Mucosa of descending colon (tissue), 3 donors: ENCODE data around the gene ENOX2. TPM values are rescaled to one million over a fixed set of nuclear protein-coding genes. Genes with fewer than 3 reads are reported as not detected.

Experiments used
- ATAC-seq: fragments of 200-7000 bp; cut with Tn5 transposase; one replicate; pipeline ENCODE4 v1.9.1; 2020; ENCODE audit warnings: mild to moderate bottlenecking, moderate library complexity
- DNase-seq, 3 donors: peaks; one replicate each; pipeline ENCODE4 v3.0.0-alpha.2; 2020
- H3K36me3 ChIP-seq: fragments of 200-600 bp; one replicate; pipeline ENCODE4 v1.8.0; 2021; ENCODE audit warnings: low read depth, mild to moderate bottlenecking
- H3K4me1 ChIP-seq: fragments of 200-600 bp; one replicate; pipeline ENCODE4 v1.8.0; 2021; ENCODE audit warnings: low read depth, mild to moderate bottlenecking
- H3K4me3 ChIP-seq: fragments of 200-600 bp; one replicate; pipeline ENCODE4 v1.8.0; 2021; ENCODE audit warnings: mild to moderate bottlenecking
- H3K9me3 ChIP-seq: fragments of 200-600 bp; one replicate; pipeline ENCODE4 v1.8.0; 2021; ENCODE audit warnings: mild to moderate bottlenecking
- intact Hi-C, 2 donors: fragments of 100-400 bp; cut with DNase I in 1 of 2; cut with micrococcal nuclease in 1 of 2; formaldehyde crosslinking; loops; one replicate each; pipeline versions ENCODE4 v1.11.0 to v1.11.1; 2022; cut with DNase I, micrococcal nuclease
- total RNA-seq, 3 donors: library from RNA; stranded (reverse); fragmentation: NEBNext Ultra II Directional in 2 of 3; extraction: Animal tissue kit (Norgen Biotek cat#: 25700) in 2 of 3; gene quantifications; one replicate each; pipeline versions ENCODE4 v1.2.1 to v1.2.4, GENCODE V29; 2021 to 2023
- TF ChIP-seq, protein P1 (sequence below): fragments of 200-600 bp; IDR thresholded peaks from one replicate; pipeline ENCODE4 v1.8.0; 2022; ENCODE audit warnings: antibody characterized with exemption, mild to moderate bottlenecking
- donor health status: DM: no; HTN: no; CAD: no; lungs with moderate emphysema.
- donor health status: DM: no; HTN: no; CAD: no.
- donor health status: DM: no; HTN: yes; CAD: no.

The ENOX2 gene
- total RNA-seq, 3 donors from 2014 or later, result 8.2 to 19.9 (median 11.5) TPM

DNA sequence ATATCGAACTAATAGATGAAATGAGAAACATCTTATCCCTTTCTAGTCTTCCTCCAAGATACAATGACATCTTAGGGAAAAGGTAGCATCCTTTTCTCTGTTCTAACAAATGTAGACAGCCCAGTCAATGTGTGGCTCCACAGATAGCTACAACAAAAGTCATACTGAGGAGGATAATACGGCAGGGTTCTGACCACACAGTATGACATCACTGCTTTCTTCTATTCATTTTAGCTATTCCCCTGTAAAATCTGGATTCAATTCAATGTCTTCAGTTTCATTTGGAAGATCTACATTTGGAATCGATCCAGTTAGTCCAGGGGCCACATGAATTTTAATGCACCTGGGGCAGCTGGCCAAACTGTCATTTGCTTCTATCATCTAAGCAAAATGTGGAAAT, 51.4 kb downstream of the ENOX2 start:
- no peak for ATAC-seq
- intact Hi-C loops, result no loop called here

GRCh38 chrX:130848763-130849162, 54.2 kb downstream of the ENOX2 start:
- Histone ChIP-seq H3K4me1 (no peaks in the 10 kb centered on the region), H3K36me3 (no peaks in the 10 kb centered on the region), H3K4me3 (no peak overlapping the region), H3K9me3 (no peaks in the 10 kb centered on the region)
- no peak for ATAC-seq
- intact Hi-C loops, result no loop called here
- DNase-seq, result no peak
- TF ChIP-seq, protein P1, sequence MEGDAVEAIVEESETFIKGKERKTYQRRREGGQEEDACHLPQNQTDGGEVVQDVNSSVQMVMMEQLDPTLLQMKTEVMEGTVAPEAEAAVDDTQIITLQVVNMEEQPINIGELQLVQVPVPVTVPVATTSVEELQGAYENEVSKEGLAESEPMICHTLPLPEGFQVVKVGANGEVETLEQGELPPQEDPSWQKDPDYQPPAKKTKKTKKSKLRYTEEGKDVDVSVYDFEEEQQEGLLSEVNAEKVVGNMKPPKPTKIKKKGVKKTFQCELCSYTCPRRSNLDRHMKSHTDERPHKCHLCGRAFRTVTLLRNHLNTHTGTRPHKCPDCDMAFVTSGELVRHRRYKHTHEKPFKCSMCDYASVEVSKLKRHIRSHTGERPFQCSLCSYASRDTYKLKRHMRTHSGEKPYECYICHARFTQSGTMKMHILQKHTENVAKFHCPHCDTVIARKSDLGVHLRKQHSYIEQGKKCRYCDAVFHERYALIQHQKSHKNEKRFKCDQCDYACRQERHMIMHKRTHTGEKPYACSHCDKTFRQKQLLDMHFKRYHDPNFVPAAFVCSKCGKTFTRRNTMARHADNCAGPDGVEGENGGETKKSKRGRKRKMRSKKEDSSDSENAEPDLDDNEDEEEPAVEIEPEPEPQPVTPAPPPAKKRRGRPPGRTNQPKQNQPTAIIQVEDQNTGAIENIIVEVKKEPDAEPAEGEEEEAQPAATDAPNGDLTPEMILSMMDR, result no peak

More for the DNA sequence above, 51.4 kb downstream of the ENOX2 start:
- H3K4me1 ChIP-seq, result no peaks in the 10 kb centered on the region
- H3K4me3 ChIP-seq, result no peak overlapping the region
- DNase-seq, result no peak
- H3K9me3 ChIP-seq, result no peaks in the 10 kb centered on the region
- H3K36me3 ChIP-seq, result no peaks in the 10 kb centered on the region
- TF ChIP-seq, protein P1, result no peak

DNA sequence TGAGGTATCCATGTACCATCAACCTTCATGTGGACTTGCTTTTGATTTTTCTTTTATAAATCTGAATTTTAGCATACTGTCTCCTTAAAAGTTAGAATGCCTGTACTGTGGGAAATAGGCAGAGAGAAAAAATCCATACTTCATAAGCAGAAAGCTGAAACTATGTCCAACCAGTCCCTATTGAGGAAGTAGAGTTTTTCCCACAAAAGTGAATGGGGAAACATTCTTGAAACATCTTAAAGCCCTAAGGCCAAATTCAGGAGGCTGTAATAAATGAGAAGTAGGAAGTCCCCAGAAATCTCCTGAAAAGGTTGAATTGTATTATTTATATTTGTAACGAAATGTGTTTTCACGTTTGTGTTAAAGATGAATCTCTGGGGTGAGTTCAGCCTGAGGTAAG, 56.3 kb downstream of the ENOX2 start:
- Histone ChIP-seq H3K9me3 (no peaks in the 10 kb centered on the region), H3K36me3 (no peaks in the 10 kb centered on the region), H3K4me3 (no peak overlapping the region), H3K4me1 (no peaks in the 10 kb centered on the region)
- no peak for ATAC-seq
- TF ChIP-seq, protein P1, result no peak
- intact Hi-C loops, result no loop called here
- DNase-seq, result no peak

DNA sequence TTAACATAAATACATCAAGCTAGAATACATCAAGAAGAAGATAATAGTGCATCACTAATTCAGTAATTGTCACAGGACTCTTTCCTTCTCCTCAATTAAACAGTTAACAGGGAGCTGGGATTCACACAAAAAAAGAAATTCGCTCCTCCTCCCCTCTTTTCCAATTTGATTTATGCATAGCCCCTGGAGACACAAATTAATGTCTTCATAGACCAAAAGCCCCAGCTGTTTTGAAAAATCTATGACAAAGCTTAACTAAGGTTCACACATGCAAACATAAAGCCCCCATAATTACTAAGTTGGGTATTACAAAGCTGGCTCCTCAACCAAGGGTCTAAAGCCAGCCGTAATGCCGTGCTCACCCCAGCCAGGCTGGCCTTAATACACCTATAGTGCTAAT, 61.2 kb downstream of the ENOX2 start:
- DNase-seq (no peak), ATAC-seq (no peak)
- H3K36me3 ChIP-seq, result no peaks in the 10 kb centered on the region
- TF ChIP-seq, protein P1, result no peak
- H3K4me1 ChIP-seq, result no peaks in the 10 kb centered on the region
- intact Hi-C loops, result no loop called here
- no peaks in the 10 kb centered on the region for H3K9me3 ChIP-seq
- H3K4me3 ChIP-seq, result no peak overlapping the region

DNA sequence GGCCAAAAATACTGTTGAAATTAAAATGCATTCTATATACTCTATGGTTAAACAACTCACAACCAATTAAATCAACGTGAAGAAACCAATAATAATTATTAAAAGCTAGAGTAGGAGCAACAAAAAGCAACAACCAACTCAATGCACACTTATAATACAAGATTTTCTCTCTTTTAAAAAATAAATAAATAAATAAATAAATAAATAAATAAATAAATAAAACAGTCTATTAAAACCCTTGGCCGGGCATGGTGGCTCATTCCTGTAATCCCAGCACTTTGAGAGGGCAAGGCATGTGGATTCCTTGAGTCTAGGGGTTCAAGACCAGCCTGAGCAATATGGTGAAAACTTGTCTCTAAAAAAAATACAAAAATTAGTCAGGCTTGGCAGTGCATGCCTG, 62.7 kb downstream of the ENOX2 start:
- no peaks in the 10 kb centered on the region for H3K36me3 ChIP-seq
- intact Hi-C loops, result no loop called here
- H3K4me3 ChIP-seq, result no peak overlapping the region

More for the DNA sequence above, 62.7 kb downstream of the ENOX2 start:
- no peaks in the 10 kb centered on the region for H3K9me3 ChIP-seq
- TF ChIP-seq, protein P1, result no peak
- no peaks in the 10 kb centered on the region for H3K4me1 ChIP-seq
- ATAC-seq, result no peak
- no peak for DNase-seq
